Osteoblast (primary cell): Measurements from ENCODE around the gene DCAF17. TPM values are rescaled to one million over a fixed set of nuclear protein-coding genes. Genes with fewer than 3 reads are reported as not detected.
"Not testable (repeated sequence)": the region's sequence is repeated elsewhere in the genome, so short reads cannot be mapped to it uniquely, and the experiment has no call there.

Source experiments
- DNase-seq: peaks from one replicate; pipeline ENCODE4 v3.0.0; 2011; ENCODE audit warnings: low spot score, mixed read lengths; ENCODE audit not compliant: insufficient read length; ENCODE audit errors: missing footprints
- H2AFZ ChIP-seq: 2 replicates; pipeline ENCODE4 v1.6.0; 2011; ENCODE audit warnings: mild to moderate bottlenecking, low read length
- H3K27ac ChIP-seq: 2 replicates; pipeline ENCODE4 v1.5.1; 2011; ENCODE audit warnings: mild to moderate bottlenecking, low read depth, low read length, moderate library complexity
- H3K27me3 ChIP-seq: 2 replicates; pipeline ENCODE4 v1.6.0; 2012; ENCODE audit warnings: mild to moderate bottlenecking, control low read depth, inconsistent platforms, low read length, moderate library complexity; ENCODE audit not compliant: insufficient read depth
- H3K36me3 ChIP-seq: 2 replicates; pipeline ENCODE4 v1.5.1; 2011; ENCODE audit warnings: mild to moderate bottlenecking, low read length, control low read depth, moderate library complexity; ENCODE audit not compliant: insufficient read depth
- H3K4me1 ChIP-seq: 2 replicates; pipeline ENCODE4 v1.5.1; 2011; ENCODE audit warnings: mild to moderate bottlenecking, low read length, control low read depth, moderate library complexity; ENCODE audit not compliant: insufficient read depth
- H3K4me2 ChIP-seq: 2 replicates; pipeline ENCODE4 v1.6.0; 2011; ENCODE audit warnings: mild to moderate bottlenecking, low read length; ENCODE audit not compliant: insufficient read depth
- H3K4me3 ChIP-seq: fragments of 200-600 bp; sonication (generic); 3 replicates; pipeline ENCODE4 v1.5.1; 2012; ENCODE audit warnings: mild to moderate bottlenecking, low read length, inconsistent platforms; ENCODE audit not compliant: insufficient read depth
- H3K79me2 ChIP-seq: 2 replicates; pipeline ENCODE4 v1.6.0; 2012; ENCODE audit warnings: mild to moderate bottlenecking, low read length, control low read depth, inconsistent platforms; ENCODE audit not compliant: insufficient read depth
- H3K9me3 ChIP-seq: 2 replicates; pipeline ENCODE4 v1.5.1; 2011; ENCODE audit warnings: low read depth, low read length, control low read depth
- H4K20me1 ChIP-seq: 2 replicates; pipeline ENCODE4 v1.6.0; 2012; ENCODE audit warnings: mild to moderate bottlenecking, low read length, control low read depth; ENCODE audit not compliant: insufficient read depth
- total RNA-seq: library from RNA; depleted of rRNA; stranded (reverse); fragments of >200 nt; gene quantifications from 2 replicates; pipeline ENCODE4 v1.2.3, GENCODE V29; 2012
- TF ChIP-seq, protein P1 (sequence below): IDR thresholded peaks from 2 replicates; pipeline ENCODE4 v1.5.1; 2011; ENCODE audit warnings: mild to moderate bottlenecking, low read depth, low read length, moderate library complexity; ENCODE audit errors: extremely low read depth

DCAF17 gene
- total RNA-seq, 1 donor = 32.6 TPM

DNA sequence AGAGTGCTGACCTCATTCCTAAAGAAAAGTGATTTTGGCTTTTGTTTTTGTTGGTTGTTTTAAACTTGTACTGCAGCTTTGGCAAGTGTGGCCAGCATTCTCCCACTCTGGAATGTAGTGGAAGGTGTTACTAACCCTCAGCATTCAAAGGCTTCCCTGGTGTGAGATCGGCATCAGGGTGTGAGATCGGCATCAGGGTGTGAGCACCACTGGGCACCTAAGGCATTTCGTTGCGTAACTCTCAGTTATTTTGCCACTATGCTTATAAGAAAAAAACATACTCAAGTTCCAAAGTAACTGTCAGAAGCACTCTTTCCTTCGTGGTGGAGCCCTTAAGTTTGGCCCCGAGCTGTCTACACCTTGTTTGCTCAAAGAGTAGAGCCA lies 90.0 kb downstream of the DCAF17 start:
- Histone ChIP-seq H3K4me2 (peak overlapping the region; percentile 95), H3K9me3 (no peaks in the 10 kb centered on the region), H3K79me2 (peaks cover 54% of the 10 kb centered on the region), H3K4me3 (peak overlapping the region; percentile 93), H3K27ac (peak overlapping the region; percentile 67), H4K20me1 (peaks cover 11% of the 10 kb centered on the region), H3K27me3 (no peaks in the 10 kb centered on the region), H3K36me3 (peaks cover 3% of the 10 kb centered on the region), H2AFZ (peak overlapping the region; percentile 88), H3K4me1 (peaks cover 11% of the 10 kb centered on the region)
- DNase-seq = peak; percentile 17
- TF ChIP-seq, protein P1, sequence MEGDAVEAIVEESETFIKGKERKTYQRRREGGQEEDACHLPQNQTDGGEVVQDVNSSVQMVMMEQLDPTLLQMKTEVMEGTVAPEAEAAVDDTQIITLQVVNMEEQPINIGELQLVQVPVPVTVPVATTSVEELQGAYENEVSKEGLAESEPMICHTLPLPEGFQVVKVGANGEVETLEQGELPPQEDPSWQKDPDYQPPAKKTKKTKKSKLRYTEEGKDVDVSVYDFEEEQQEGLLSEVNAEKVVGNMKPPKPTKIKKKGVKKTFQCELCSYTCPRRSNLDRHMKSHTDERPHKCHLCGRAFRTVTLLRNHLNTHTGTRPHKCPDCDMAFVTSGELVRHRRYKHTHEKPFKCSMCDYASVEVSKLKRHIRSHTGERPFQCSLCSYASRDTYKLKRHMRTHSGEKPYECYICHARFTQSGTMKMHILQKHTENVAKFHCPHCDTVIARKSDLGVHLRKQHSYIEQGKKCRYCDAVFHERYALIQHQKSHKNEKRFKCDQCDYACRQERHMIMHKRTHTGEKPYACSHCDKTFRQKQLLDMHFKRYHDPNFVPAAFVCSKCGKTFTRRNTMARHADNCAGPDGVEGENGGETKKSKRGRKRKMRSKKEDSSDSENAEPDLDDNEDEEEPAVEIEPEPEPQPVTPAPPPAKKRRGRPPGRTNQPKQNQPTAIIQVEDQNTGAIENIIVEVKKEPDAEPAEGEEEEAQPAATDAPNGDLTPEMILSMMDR = no peak

DNA sequence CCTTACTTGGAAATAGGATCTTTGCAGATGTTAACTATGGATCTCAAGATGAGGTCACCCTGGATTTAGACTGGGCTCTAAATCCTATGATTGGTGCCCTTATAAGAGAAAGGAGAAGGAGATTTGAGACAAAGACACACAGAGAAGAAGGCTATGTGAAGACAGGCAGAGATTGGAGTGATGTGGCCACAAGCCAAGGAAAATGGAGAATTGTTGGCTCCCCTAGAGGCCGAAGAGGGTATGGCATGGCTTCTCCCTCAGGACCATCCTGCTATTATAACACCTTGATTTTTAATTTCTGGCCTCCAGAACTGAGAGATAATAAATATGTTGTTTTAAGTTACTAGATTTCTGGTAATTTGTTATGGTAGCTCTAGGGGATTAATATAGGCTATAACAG lies 95.9 kb downstream of the DCAF17 start:
- TF ChIP-seq, protein P1 = peak; percentile 58
- Histone ChIP-seq H4K20me1 (no peaks in the 10 kb centered on the region), H3K36me3 (peaks cover 3% of the 10 kb centered on the region), H3K4me1 (peaks cover 26% of the 10 kb centered on the region), H3K9me3 (no peaks in the 10 kb centered on the region), H3K4me2 (peak overlapping the region; percentile 67), H3K27me3 (no peaks in the 10 kb centered on the region), H3K4me3 (no peak overlapping the region), H3K27ac (no peak overlapping the region), H2AFZ (no peak overlapping the region), H3K79me2 (peaks cover 80% of the 10 kb centered on the region)
- peak; percentile 8 for DNase-seq

GRCh38 chr2:171530378-171530777 lies 96.4 kb downstream of the DCAF17 start:
- H3K4me3 ChIP-seq = no peak overlapping the region

DNA sequence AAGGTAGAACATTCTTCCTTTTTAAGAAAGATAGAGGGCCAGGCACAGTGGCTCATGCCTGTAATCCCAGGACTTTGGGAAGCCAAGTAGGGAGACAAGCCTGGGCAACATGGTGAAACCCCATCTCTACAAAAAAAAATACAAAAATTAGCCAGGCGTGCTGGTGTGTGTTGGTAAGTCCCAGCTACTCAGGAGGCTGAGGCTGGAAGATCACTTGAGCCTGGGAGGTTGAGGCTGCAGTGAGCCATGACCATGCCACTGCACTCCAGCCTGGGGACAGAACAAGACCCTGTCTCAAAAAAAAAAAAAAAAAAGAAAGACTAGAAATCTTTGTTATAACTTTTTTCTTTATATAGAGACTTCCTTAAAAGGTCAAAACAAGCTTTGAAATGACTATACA lies 96.8 kb downstream of the DCAF17 start:
- not testable (repeated sequence) for H3K27me3 ChIP-seq, H3K9me3 ChIP-seq, H3K4me3 ChIP-seq, H2AFZ ChIP-seq, H3K36me3 ChIP-seq, H4K20me1 ChIP-seq, DNase-seq
- H3K79me2 ChIP-seq = peaks cover 79% of the 10 kb centered on the region
- H3K27ac ChIP-seq = peak overlapping the region; percentile 89
- peaks cover 26% of the 10 kb centered on the region for H3K4me1 ChIP-seq
- peak overlapping the region; percentile 67 for H3K4me2 ChIP-seq

More at GRCh38 chr2:171530378-171530777, 96.4 kb downstream of the DCAF17 start:
- Histone ChIP-seq H3K79me2 (peaks cover 80% of the 10 kb centered on the region), H2AFZ (no peak overlapping the region), H3K36me3 (peaks cover 3% of the 10 kb centered on the region), H4K20me1 (no peaks in the 10 kb centered on the region), H3K9me3 (no peaks in the 10 kb centered on the region), H3K27ac (peak overlapping the region; percentile 89), H3K4me1 (peaks cover 26% of the 10 kb centered on the region), H3K27me3 (no peaks in the 10 kb centered on the region), H3K4me2 (peak overlapping the region; percentile 67)
- DNase-seq = no peak
- TF ChIP-seq, protein P1 = no peak
